SK-N-SH (cell line): Measurements from ENCODE around the gene GCA. TPM values are rescaled to one million over a fixed set of nuclear protein-coding genes. Genes with fewer than 3 reads are reported as not detected.

Experiments
- CTCF ChIA-PET: fragments of 300-600, 350-600 bp; formaldehyde crosslinking; extraction: SDS; loops from one replicate; lab custom pipeline; 2021; lab: Yijun Ruan, JAX
- POLR2A ChIA-PET: fragments of 350-600 bp; sonication (Branson Sonifier 250); formaldehyde crosslinking; extraction: SDS; loops from one replicate; lab custom pipeline; 2020; ENCODE audit warnings: antibody characterized with exemption, inconsistent platforms; lab: Yijun Ruan, JAX
- DNase-seq: peaks from one replicate; pipeline ENCODE4 v3.0.0; 2012
- H2AFZ ChIP-seq: fragments of 200-600 bp; sonication (generic); 2 replicates; pipeline ENCODE4 v1.8.1; 2016; ENCODE audit warnings: antibody characterized with exemption, mild to moderate bottlenecking, low read depth
- H3F3A ChIP-seq: fragments of 200-600 bp; sonication (generic); replicated peaks from 2 replicates; pipeline ENCODE3; 2016; ENCODE audit warnings: antibody characterized with exemption, mild to moderate bottlenecking; ENCODE audit not compliant: insufficient read depth
- H3K27ac ChIP-seq, 2 experiments: fragments of 200-500 bp in 1 of 2; fragments of 200-600 bp in 1 of 2; sonication (Bioruptor generic) in 1 of 2; sonication (generic), shearing (Covaris generic) in 1 of 2; 2 replicates each; pipeline versions ENCODE4 v1.5.1 to v1.6.1; 2014 to 2016; ENCODE audit warnings: low read depth in 2 of 2, inconsistent platforms in 1 of 2, low read length in 1 of 2, mild to moderate bottlenecking in 1 of 2, mixed read lengths in 1 of 2
- H3K27me3 ChIP-seq: fragments of 200-600 bp; sonication (generic), shearing (Covaris generic); 2 replicates; pipeline ENCODE4 v1.6.1; 2016; ENCODE audit warnings: mixed run types; ENCODE audit not compliant: insufficient read depth
- H3K36me3 ChIP-seq, 2 experiments: fragments of 200-500 bp in 1 of 2; fragments of 200-600 bp in 1 of 2; sonication (Bioruptor generic) in 1 of 2; sonication (generic) in 1 of 2; replicated peaks in 1 of 2; 2 replicates each; pipeline versions ENCODE3 to v1.5.1; 2014 to 2016; ENCODE audit warnings: low read length in 1 of 2, mild to moderate bottlenecking in 1 of 2; ENCODE audit not compliant: insufficient read depth in 2 of 2, control insufficient read depth in 1 of 2
- H3K4me1 ChIP-seq, 2 experiments: fragments of 200-500 bp in 1 of 2; fragments of 200-600 bp in 1 of 2; sonication (Bioruptor generic) in 1 of 2; sonication (generic), shearing (Covaris generic) in 1 of 2; 2 replicates each; pipeline versions ENCODE4 v1.5.1 to v1.6.1; 2014 to 2016; ENCODE audit warnings: low read depth in 1 of 2, low read length in 1 of 2, mixed run types in 1 of 2; ENCODE audit not compliant: insufficient read depth in 2 of 2, control insufficient read depth in 1 of 2
- H3K4me2 ChIP-seq: fragments of 200-600 bp; sonication (generic), shearing (Covaris generic); 2 replicates; pipeline ENCODE4 v1.6.1; 2017; ENCODE audit warnings: mixed run types
- H3K4me3 ChIP-seq, 2 experiments: fragments of 200-500 bp in 1 of 2; fragments of 200-600 bp in 1 of 2; sonication (Bioruptor generic) in 1 of 2; sonication (generic), shearing (Covaris generic) in 1 of 2; 2 replicates each; pipeline versions ENCODE4 v1.5.1 to v1.8.1; 2014 to 2016; ENCODE audit warnings: low read depth in 2 of 2, inconsistent platforms in 1 of 2, low read length in 1 of 2, mild to moderate bottlenecking in 1 of 2, mixed read lengths in 1 of 2, moderate library complexity in 1 of 2
- H3K79me2 ChIP-seq: fragments of 200-600 bp; sonication (generic); 2 replicates; pipeline ENCODE4 v1.8.1; 2017; ENCODE audit warnings: mild to moderate bottlenecking; ENCODE audit not compliant: insufficient read depth
- H3K9ac ChIP-seq: fragments of 200-600 bp; sonication (generic); 2 replicates; pipeline ENCODE4 v1.6.1; 2017; ENCODE audit warnings: mixed run types
- H3K9me2 ChIP-seq: fragments of 200-600 bp; sonication (generic); 2 replicates; pipeline ENCODE4 v1.6.1; 2017; ENCODE audit warnings: mixed run types
- H3K9me3 ChIP-seq: fragments of 200-600 bp; sonication (generic); 2 replicates; pipeline ENCODE4 v1.6.1; 2017; ENCODE audit warnings: mixed run types, mild to moderate bottlenecking, moderate library complexity
- H4K20me1 ChIP-seq: fragments of 200-600 bp; sonication (generic); 2 replicates; pipeline ENCODE4 v1.6.1; 2017; ENCODE audit warnings: mild to moderate bottlenecking, mixed run types; ENCODE audit not compliant: insufficient read depth
- CHD2 ChIP-seq: fragments of 150-350 bp; IDR thresholded peaks from 2 replicates; pipeline ENCODE4 v1.6.1; 2018; ENCODE audit warnings: low read length; ENCODE audit not compliant: partially characterized antibody
- EP300 ChIP-seq, 2 experiments: IDR thresholded peaks; 2 replicates each; pipeline versions ENCODE4 v1.4.0 to v1.6.1; 2012; ENCODE audit warnings: borderline replicate concordance in 1 of 2, low read depth in 1 of 2, low read length in 1 of 2
- FOSL2 ChIP-seq: IDR thresholded peaks from 2 replicates; pipeline ENCODE4 v1.4.0; 2012; ENCODE audit warnings: low read depth, mild to moderate bottlenecking, moderate library complexity, borderline replicate concordance
- FOXM1 ChIP-seq: IDR thresholded peaks from 2 replicates; pipeline ENCODE4 v1.4.0; 2012; ENCODE audit warnings: low read depth, mild to moderate bottlenecking
- GABPA ChIP-seq: IDR thresholded peaks from 2 replicates; pipeline ENCODE4 v1.4.0; 2012; ENCODE audit warnings: low read depth, mild to moderate bottlenecking
- NFIC ChIP-seq: IDR thresholded peaks from 2 replicates; pipeline ENCODE4 v1.4.0; 2012; ENCODE audit warnings: borderline replicate concordance
- NRF1 ChIP-seq: IDR thresholded peaks from 2 replicates; pipeline ENCODE4 v1.6.1; 2012; ENCODE audit warnings: low read depth, mild to moderate bottlenecking, low read length
- RAD21 ChIP-seq: IDR thresholded peaks from 2 replicates; pipeline ENCODE4 v1.6.1; 2012; ENCODE audit warnings: mild to moderate bottlenecking, low read length
- RCOR1 ChIP-seq: fragments of 150-350 bp; IDR thresholded peaks from 2 replicates; pipeline ENCODE4 v1.6.1; 2017; ENCODE audit warnings: antibody characterized with exemption, low read length
- RFX5 ChIP-seq: IDR thresholded peaks from 2 replicates; pipeline ENCODE4 v1.6.1; 2012; ENCODE audit warnings: mild to moderate bottlenecking, improper control_type of control experiment, low read length
- RXRA ChIP-seq: IDR thresholded peaks from 2 replicates; pipeline ENCODE4 v1.4.0; 2012; ENCODE audit warnings: low read depth, mild to moderate bottlenecking, borderline replicate concordance
- SIN3A ChIP-seq: IDR thresholded peaks from 2 replicates; pipeline ENCODE4 v1.6.1; 2012; ENCODE audit warnings: low read depth, mild to moderate bottlenecking, low read length, moderate library complexity, borderline replicate concordance
- WGBS: methylation state at CpG from one replicate; pipeline ENCODE4 v1.1.6; 2017; ENCODE audit warnings: low lambda C conversion rate; 5-methylcytosine and 5-hydroxymethylcytosine counted together
- polyA plus RNA-seq, 3 experiments: library from polyadenylated mRNA; depleted of rRNA; stranded (reverse); fragments of >200 nt; gene quantifications; 2 replicates each; pipeline ENCODE4 v1.2.3, GENCODE V29; 2012
- TF ChIP-seq, protein P1 (sequence below): fragments of 200-600 bp; sonication (generic); IDR thresholded peaks from 2 replicates; pipeline ENCODE4 v1.6.1; 2017; ENCODE audit warnings: antibody characterized with exemption, mild to moderate bottlenecking, moderate library complexity
- TF ChIP-seq, protein P2 (sequence below): fragments of 150-350 bp; IDR thresholded peaks from 2 replicates; pipeline ENCODE4 v1.6.1; 2016; ENCODE audit warnings: mild to moderate bottlenecking, low read depth, low read length

The GCA gene
- polyA plus RNA-seq, 1 of the 3 experiments (the other 2 are of a cell fraction), result 12.2 TPM

DNA sequence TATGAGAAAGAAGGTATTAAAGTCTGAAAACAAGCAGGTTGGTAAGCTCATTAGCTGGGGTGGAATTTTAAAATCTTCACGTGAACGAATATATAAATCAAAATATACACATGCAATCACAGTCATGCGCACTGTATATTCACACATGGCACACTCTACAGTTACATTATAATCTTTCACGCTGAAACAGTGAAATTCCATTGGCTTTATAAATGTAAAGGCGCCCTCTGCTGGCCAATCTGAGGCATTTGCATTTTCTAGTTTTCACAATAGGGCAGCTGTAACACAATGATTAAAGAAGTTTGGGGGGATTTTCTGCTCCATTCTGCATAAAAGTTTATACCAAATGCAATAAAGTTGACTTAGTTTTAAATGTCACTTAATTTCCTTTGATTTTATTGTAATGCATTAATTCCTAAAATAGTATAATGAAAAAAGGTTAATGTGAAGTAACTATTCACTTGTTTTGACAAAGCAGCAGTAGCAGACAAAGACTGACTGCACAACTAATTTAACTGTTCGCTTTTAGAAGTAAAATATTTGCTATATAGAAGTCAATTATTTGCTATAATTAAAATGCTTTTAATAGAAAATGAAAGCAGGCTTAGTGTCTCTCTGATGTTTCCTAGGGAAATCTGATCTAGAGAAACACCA is 42.7 kb upstream of the GCA start (continued):
- TF ChIP-seq RAD21, result peak; percentile 68
- TF ChIP-seq, protein P1, sequence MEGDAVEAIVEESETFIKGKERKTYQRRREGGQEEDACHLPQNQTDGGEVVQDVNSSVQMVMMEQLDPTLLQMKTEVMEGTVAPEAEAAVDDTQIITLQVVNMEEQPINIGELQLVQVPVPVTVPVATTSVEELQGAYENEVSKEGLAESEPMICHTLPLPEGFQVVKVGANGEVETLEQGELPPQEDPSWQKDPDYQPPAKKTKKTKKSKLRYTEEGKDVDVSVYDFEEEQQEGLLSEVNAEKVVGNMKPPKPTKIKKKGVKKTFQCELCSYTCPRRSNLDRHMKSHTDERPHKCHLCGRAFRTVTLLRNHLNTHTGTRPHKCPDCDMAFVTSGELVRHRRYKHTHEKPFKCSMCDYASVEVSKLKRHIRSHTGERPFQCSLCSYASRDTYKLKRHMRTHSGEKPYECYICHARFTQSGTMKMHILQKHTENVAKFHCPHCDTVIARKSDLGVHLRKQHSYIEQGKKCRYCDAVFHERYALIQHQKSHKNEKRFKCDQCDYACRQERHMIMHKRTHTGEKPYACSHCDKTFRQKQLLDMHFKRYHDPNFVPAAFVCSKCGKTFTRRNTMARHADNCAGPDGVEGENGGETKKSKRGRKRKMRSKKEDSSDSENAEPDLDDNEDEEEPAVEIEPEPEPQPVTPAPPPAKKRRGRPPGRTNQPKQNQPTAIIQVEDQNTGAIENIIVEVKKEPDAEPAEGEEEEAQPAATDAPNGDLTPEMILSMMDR, result peak; percentile 95
- no peak for TF ChIP-seq RCOR1
- no peak for TF ChIP-seq GABPA
- TF ChIP-seq RXRA, result no peak
- no peak for TF ChIP-seq FOSL2
- TF ChIP-seq RFX5, result no peak
- no peak for TF ChIP-seq NFIC
- TF ChIP-seq, protein P2, sequence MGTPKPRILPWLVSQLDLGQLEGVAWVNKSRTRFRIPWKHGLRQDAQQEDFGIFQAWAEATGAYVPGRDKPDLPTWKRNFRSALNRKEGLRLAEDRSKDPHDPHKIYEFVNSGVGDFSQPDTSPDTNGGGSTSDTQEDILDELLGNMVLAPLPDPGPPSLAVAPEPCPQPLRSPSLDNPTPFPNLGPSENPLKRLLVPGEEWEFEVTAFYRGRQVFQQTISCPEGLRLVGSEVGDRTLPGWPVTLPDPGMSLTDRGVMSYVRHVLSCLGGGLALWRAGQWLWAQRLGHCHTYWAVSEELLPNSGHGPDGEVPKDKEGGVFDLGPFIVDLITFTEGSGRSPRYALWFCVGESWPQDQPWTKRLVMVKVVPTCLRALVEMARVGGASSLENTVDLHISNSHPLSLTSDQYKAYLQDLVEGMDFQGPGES, result no peak

DNA sequence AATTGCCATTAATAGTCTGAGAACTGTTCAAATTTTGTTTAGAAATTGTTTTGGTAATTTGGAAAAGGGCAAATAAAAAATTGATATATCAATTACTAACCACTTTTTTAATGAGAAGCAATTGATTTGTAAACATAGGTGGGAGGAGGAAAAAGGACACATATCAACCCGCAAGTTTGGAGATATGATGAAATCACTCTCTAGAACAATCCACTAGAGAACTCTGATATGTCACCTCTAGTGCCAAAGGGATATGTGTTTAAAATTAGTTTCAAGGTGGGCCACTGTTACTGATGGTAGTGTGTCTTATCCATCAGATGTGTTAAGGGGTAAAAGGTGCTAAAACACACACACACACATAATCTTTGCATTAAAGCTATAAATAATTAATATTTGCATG is 42.1 kb upstream of the GCA start:
- H3K4me1 ChIP-seq, result no peaks in the 10 kb centered on the region; a peak in 1 of 4 replicates
- no peak overlapping the region for H3K9ac ChIP-seq
- 79% methylated on average over 1 of the region's 1 CpG for WGBS
- peaks cover 0 to 2% of the 10 kb centered on the region in 2 experiments for H3K36me3 ChIP-seq
- ChIA-PET POLR2A (no interaction called here), CTCF (interaction anchor here (0.6 to 1.8 kb wide), 20 partner anchors 8 to 174 kb away, joined by 3 to 11 read pairs (median 4); partner anchors contain the start of gene FAP)
- TF ChIP-seq FOXM1 (no peak), CHD2 (no peak)
- TF ChIP-seq, protein P2, result no peak
- H3K4me2 ChIP-seq, result no peak overlapping the region
- DNase-seq, result no peak
- H3K79me2 ChIP-seq, result no peaks in the 10 kb centered on the region
- H3K9me2 ChIP-seq, result no peaks in the 10 kb centered on the region
- H3K27me3 ChIP-seq, result no peaks in the 10 kb centered on the region
- H2AFZ ChIP-seq, result no peak overlapping the region
- H4K20me1 ChIP-seq, result no peaks in the 10 kb centered on the region
- H3F3A ChIP-seq, result no peaks in the 10 kb centered on the region
- no peak overlapping the region for H3K4me3 ChIP-seq
- H3K9me3 ChIP-seq, result no peaks in the 10 kb centered on the region
- no peak overlapping the region for H3K27ac ChIP-seq

DNA sequence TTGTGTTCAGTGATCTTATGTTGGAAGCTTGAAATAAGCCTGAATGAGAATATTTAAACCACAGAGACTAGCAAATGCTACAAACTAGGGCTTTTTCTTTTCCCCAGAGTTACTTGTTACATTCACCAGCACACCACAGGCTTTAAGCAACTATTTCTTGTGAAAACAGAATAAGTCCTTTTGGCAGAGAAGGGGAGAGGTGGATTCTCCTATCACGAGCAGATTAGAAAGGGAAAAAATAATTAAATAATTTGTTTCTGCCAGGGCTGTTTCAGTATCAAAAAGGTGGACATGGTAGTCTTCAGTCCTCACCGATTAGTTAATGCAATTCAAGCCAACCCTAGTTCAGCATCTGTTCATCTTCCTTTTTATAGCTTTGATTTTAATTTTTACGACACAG is 38.0 kb upstream of the GCA start:
- CTCF ChIA-PET, result interaction anchor here (1.0 kb wide), 1 partner anchor 8 kb away, joined by 4 read pairs; no protein-coding TSS in a partner anchor
- H3K27ac ChIP-seq, result no peak overlapping the region
- H3K9me2 ChIP-seq, result no peaks in the 10 kb centered on the region
- POLR2A ChIA-PET, result no interaction called here
- H4K20me1 ChIP-seq, result no peaks in the 10 kb centered on the region
- WGBS, result 71% methylated on average over 3 of the region's 3 CpGs
- TF ChIP-seq RAD21 (no peak), SIN3A (no peak), NRF1 (no peak), EP300 (IDR thresholded peaks at IDR 0.05; ENCODE audit: borderline replicate concordance in 1 of 2, low read depth in 1 of 2, low read length in 1 of 2) (no peak)
- H3K27me3 ChIP-seq, result no peaks in the 10 kb centered on the region
- H2AFZ ChIP-seq, result no peak overlapping the region
- no peaks in the 10 kb centered on the region for H3K9me3 ChIP-seq
- no peak overlapping the region for H3K4me2 ChIP-seq
- H3F3A ChIP-seq, result no peaks in the 10 kb centered on the region
- peaks cover 0 to 5% of the 10 kb centered on the region in 2 experiments for H3K36me3 ChIP-seq
- no peak for DNase-seq
- no peak overlapping the region for H3K9ac ChIP-seq
- no peaks in the 10 kb centered on the region for H3K4me1 ChIP-seq
- no peaks in the 10 kb centered on the region for H3K79me2 ChIP-seq
- H3K4me3 ChIP-seq, result no peak overlapping the region
